Measurements from ENCODE around the gene FNDC3B.

The FNDC3B gene

DNA sequence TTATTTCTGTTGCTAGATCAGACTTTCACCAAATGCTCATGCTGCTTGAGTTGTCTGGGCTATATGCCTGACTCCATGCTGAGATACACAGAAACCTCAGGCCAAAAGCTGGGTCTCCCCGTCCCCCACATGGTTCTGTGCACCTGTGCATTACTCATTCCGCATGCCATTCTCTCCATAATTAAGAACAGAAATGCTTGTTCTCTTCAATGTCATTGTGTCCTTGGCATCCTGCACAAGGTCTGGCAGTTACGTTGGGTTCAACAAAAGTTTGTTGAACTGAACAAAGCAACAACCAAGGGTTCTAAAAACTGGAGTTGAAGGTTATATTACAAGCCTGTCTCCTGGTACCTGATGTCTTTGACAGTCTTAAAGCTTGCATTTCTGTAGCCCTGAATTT is 177.5 kb downstream of the FNDC3B start:
- H3K9me3 ChIP-seq (ENCODE audit: control insufficient read depth in 2 of 2, low read length in 2 of 2) = no peaks in the 10 kb centered on the region
- peaks cover 0 to 11% of the 10 kb centered on the region in 2 donors for H3K4me1 ChIP-seq (ENCODE audit: control insufficient read depth in 2 of 2, insufficient read depth in 2 of 2, low read length in 2 of 2)
- H3K36me3 ChIP-seq (ENCODE audit: control insufficient read depth in 2 of 2, insufficient read depth in 2 of 2, low read length in 2 of 2) = no peaks in the 10 kb centered on the region
- H3K27me3 ChIP-seq (ENCODE audit: control insufficient read depth in 2 of 2, insufficient read depth in 2 of 2, low read length in 2 of 2) = no peaks in the 10 kb centered on the region
- H3K27ac ChIP-seq (ENCODE audit: low read depth in 2 of 2, low read length in 2 of 2) = no peak overlapping the region
- no peak overlapping the region for H3K9ac ChIP-seq (ENCODE audit: low read depth in 1 of 2, low read length in 2 of 2)
- no peak overlapping the region for H3K4me3 ChIP-seq (ENCODE audit: low read length in 2 of 2)

- H3K27ac ChIP-seq (ENCODE audit: low read depth in 2 of 2, low read length in 2 of 2) = no peak overlapping the region
- no peak overlapping the region for H3K9ac ChIP-seq (ENCODE audit: low read depth in 1 of 2, low read length in 2 of 2)
- no peaks in the 10 kb centered on the region for H3K9me3 ChIP-seq (ENCODE audit: control insufficient read depth in 2 of 2, low read length in 2 of 2)
- H3K36me3 ChIP-seq (ENCODE audit: control insufficient read depth in 2 of 2, insufficient read depth in 2 of 2, low read length in 2 of 2) = no peaks in the 10 kb centered on the region
- H3K4me3 ChIP-seq (ENCODE audit: low read length in 2 of 2) = no peak overlapping the region
- no peaks in the 10 kb centered on the region for H3K27me3 ChIP-seq (ENCODE audit: control insufficient read depth in 2 of 2, insufficient read depth in 2 of 2, low read length in 2 of 2)
- peaks cover 0 to 11% of the 10 kb centered on the region in 2 donors for H3K4me1 ChIP-seq (ENCODE audit: control insufficient read depth in 2 of 2, insufficient read depth in 2 of 2, low read length in 2 of 2)
Measured at GRCh38 chr3:172217877-172218276, 178.5 kb downstream of the FNDC3B start.

GRCh38 chr3:172218350-172219323 is 179.3 kb downstream of the FNDC3B start:
- H3K9ac ChIP-seq (ENCODE audit: low read depth in 1 of 2, low read length in 2 of 2) = no peak overlapping the region
- no peak overlapping the region for H3K4me3 ChIP-seq (ENCODE audit: low read length in 2 of 2)
- no peaks in the 10 kb centered on the region for H3K9me3 ChIP-seq (ENCODE audit: control insufficient read depth in 2 of 2, low read length in 2 of 2)
- H3K4me1 ChIP-seq (ENCODE audit: control insufficient read depth in 2 of 2, insufficient read depth in 2 of 2, low read length in 2 of 2) = peaks cover 0 to 11% of the 10 kb centered on the region in 2 donors
- no peak overlapping the region for H3K27ac ChIP-seq (ENCODE audit: low read depth in 2 of 2, low read length in 2 of 2)
- H3K27me3 ChIP-seq (ENCODE audit: control insufficient read depth in 2 of 2, insufficient read depth in 2 of 2, low read length in 2 of 2) = no peaks in the 10 kb centered on the region
- H3K36me3 ChIP-seq (ENCODE audit: control insufficient read depth in 2 of 2, insufficient read depth in 2 of 2, low read length in 2 of 2) = no peaks in the 10 kb centered on the region

DNA sequence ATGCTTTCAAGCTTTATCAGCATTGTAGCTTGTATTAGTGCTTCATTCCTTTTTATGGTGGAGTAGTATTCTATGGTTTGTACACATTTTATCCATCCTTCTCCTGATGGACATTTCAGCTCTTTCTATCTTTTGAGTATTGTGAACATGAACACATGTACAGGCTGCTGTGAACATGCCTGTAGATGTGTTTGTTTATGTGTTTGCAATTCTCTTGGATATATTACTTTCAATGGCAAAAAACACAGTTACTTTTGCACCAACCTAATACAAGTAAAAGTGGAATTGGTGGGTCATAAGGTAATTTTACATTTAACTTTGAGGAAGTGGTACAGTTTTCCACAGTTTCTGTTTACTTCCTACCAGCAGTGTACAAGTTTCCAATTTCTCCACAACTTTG is 180.4 kb downstream of the FNDC3B start:
- H3K4me1 ChIP-seq (ENCODE audit: control insufficient read depth in 2 of 2, insufficient read depth in 2 of 2, low read length in 2 of 2) = peaks cover 0 to 11% of the 10 kb centered on the region in 2 donors
- no peaks in the 10 kb centered on the region for H3K9me3 ChIP-seq (ENCODE audit: control insufficient read depth in 2 of 2, low read length in 2 of 2)
- H3K27me3 ChIP-seq (ENCODE audit: control insufficient read depth in 2 of 2, insufficient read depth in 2 of 2, low read length in 2 of 2) = no peaks in the 10 kb centered on the region
- H3K36me3 ChIP-seq (ENCODE audit: control insufficient read depth in 2 of 2, insufficient read depth in 2 of 2, low read length in 2 of 2) = no peaks in the 10 kb centered on the region
- no peak overlapping the region for H3K27ac ChIP-seq (ENCODE audit: low read depth in 2 of 2, low read length in 2 of 2)
- H3K9ac ChIP-seq (ENCODE audit: low read depth in 1 of 2, low read length in 2 of 2) = no peak overlapping the region
- H3K4me3 ChIP-seq (ENCODE audit: low read length in 2 of 2) = no peak overlapping the region

- peaks cover 0 to 12% of the 10 kb centered on the region in 2 donors for H3K4me1 ChIP-seq (ENCODE audit: control insufficient read depth in 2 of 2, insufficient read depth in 2 of 2, low read length in 2 of 2)
Measured at GRCh38 chr3:172221547-172221946, 182.2 kb downstream of the FNDC3B start.

GRCh38 chr3:172222478-172223071 is 183.2 kb downstream of the FNDC3B start:
- Histone ChIP-seq H3K4me1 (ENCODE audit: control insufficient read depth in 2 of 2, insufficient read depth in 2 of 2, low read length in 2 of 2) (peaks cover 0 to 12% of the 10 kb centered on the region in 2 donors), H3K9ac (ENCODE audit: low read depth in 1 of 2, low read length in 2 of 2) (no peak overlapping the region), H3K27ac (ENCODE audit: low read depth in 2 of 2, low read length in 2 of 2) (no peak overlapping the region), H3K9me3 (ENCODE audit: control insufficient read depth in 2 of 2, low read length in 2 of 2) (no peaks in the 10 kb centered on the region), H3K36me3 (ENCODE audit: control insufficient read depth in 2 of 2, insufficient read depth in 2 of 2, low read length in 2 of 2) (peaks cover 5 to 9% of the 10 kb centered on the region in 2 donors), H3K4me3 (ENCODE audit: low read length in 2 of 2) (no peak overlapping the region), H3K27me3 (ENCODE audit: control insufficient read depth in 2 of 2, insufficient read depth in 2 of 2, low read length in 2 of 2) (no peaks in the 10 kb centered on the region)

More at GRCh38 chr3:172221547-172221946, 182.2 kb downstream of the FNDC3B start:
- Histone ChIP-seq H3K9ac (ENCODE audit: low read depth in 1 of 2, low read length in 2 of 2) (no peak overlapping the region), H3K27ac (ENCODE audit: low read depth in 2 of 2, low read length in 2 of 2) (no peak overlapping the region), H3K36me3 (ENCODE audit: control insufficient read depth in 2 of 2, insufficient read depth in 2 of 2, low read length in 2 of 2) (no peaks in the 10 kb centered on the region), H3K4me3 (ENCODE audit: low read length in 2 of 2) (no peak overlapping the region), H3K9me3 (ENCODE audit: control insufficient read depth in 2 of 2, low read length in 2 of 2) (no peaks in the 10 kb centered on the region), H3K27me3 (ENCODE audit: control insufficient read depth in 2 of 2, insufficient read depth in 2 of 2, low read length in 2 of 2) (no peaks in the 10 kb centered on the region)

DNA sequence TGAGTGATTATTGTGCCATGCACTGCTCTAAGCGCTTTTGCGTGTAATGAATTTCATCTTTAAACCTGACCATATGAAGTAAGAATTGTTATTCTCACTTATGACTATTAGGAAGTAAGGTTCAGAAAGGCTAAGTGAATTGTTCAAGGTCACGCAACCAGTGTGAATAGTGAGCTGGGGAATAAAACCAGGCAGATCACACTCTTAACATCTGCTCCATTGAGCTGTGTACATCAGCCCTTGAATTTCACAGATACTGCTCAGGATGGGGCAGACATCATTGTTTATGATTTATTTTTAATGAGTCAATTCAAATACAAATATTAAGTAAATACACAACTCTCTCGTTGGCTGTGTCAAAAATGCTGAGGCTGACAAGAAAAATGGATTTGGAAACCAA is 184.5 kb downstream of the FNDC3B start:
- Histone ChIP-seq H3K4me1 (ENCODE audit: control insufficient read depth in 2 of 2, insufficient read depth in 2 of 2, low read length in 2 of 2) (peaks cover 0 to 9% of the 10 kb centered on the region in 2 donors), H3K4me3 (ENCODE audit: low read length in 2 of 2) (no peak overlapping the region), H3K9ac (ENCODE audit: low read depth in 1 of 2, low read length in 2 of 2) (no peak overlapping the region), H3K9me3 (ENCODE audit: control insufficient read depth in 2 of 2, low read length in 2 of 2) (no peaks in the 10 kb centered on the region), H3K27ac (ENCODE audit: low read depth in 2 of 2, low read length in 2 of 2) (no peak overlapping the region), H3K36me3 (ENCODE audit: control insufficient read depth in 2 of 2, insufficient read depth in 2 of 2, low read length in 2 of 2) (peaks cover 5 to 14% of the 10 kb centered on the region in 2 donors), H3K27me3 (ENCODE audit: control insufficient read depth in 2 of 2, insufficient read depth in 2 of 2, low read length in 2 of 2) (no peaks in the 10 kb centered on the region)

- H3K27me3 ChIP-seq (ENCODE audit: control insufficient read depth in 2 of 2, insufficient read depth in 2 of 2, low read length in 2 of 2) = no peaks in the 10 kb centered on the region
- peaks cover 0 to 5% of the 10 kb centered on the region in 2 donors for H3K4me1 ChIP-seq (ENCODE audit: control insufficient read depth in 2 of 2, insufficient read depth in 2 of 2, low read length in 2 of 2)
- no peak overlapping the region for H3K27ac ChIP-seq (ENCODE audit: low read depth in 2 of 2, low read length in 2 of 2)
- no peak overlapping the region for H3K9ac ChIP-seq (ENCODE audit: low read depth in 1 of 2, low read length in 2 of 2)
- H3K9me3 ChIP-seq (ENCODE audit: control insufficient read depth in 2 of 2, low read length in 2 of 2) = no peaks in the 10 kb centered on the region
- peaks cover 7 to 14% of the 10 kb centered on the region in 2 donors for H3K36me3 ChIP-seq (ENCODE audit: control insufficient read depth in 2 of 2, insufficient read depth in 2 of 2, low read length in 2 of 2)
- H3K4me3 ChIP-seq (ENCODE audit: low read length in 2 of 2) = no peak overlapping the region
Measured at GRCh38 chr3:172224560-172225214, 185.3 kb downstream of the FNDC3B start.

- Histone ChIP-seq H3K27me3 (ENCODE audit: control insufficient read depth in 2 of 2, insufficient read depth in 2 of 2, low read length in 2 of 2) (no peaks in the 10 kb centered on the region), H3K4me1 (ENCODE audit: control insufficient read depth in 2 of 2, insufficient read depth in 2 of 2, low read length in 2 of 2) (peaks cover 0 to 5% of the 10 kb centered on the region in 2 donors), H3K27ac (ENCODE audit: low read depth in 2 of 2, low read length in 2 of 2) (no peak overlapping the region), H3K4me3 (ENCODE audit: low read length in 2 of 2) (no peak overlapping the region), H3K36me3 (ENCODE audit: control insufficient read depth in 2 of 2, insufficient read depth in 2 of 2, low read length in 2 of 2) (peaks cover 7 to 14% of the 10 kb centered on the region in 2 donors), H3K9me3 (ENCODE audit: control insufficient read depth in 2 of 2, low read length in 2 of 2) (no peaks in the 10 kb centered on the region), H3K9ac (ENCODE audit: low read depth in 1 of 2, low read length in 2 of 2) (no peak overlapping the region)
Measured at GRCh38 chr3:172225215-172225707, 185.9 kb downstream of the FNDC3B start.
